ENCODE measurements around the gene CAMK1D. TPM values are rescaled to one million over a fixed set of nuclear protein-coding genes. Genes with fewer than 3 reads are reported as not detected.
"Not testable (repeated sequence)": the region's sequence is repeated elsewhere in the genome, so short reads cannot be mapped to it uniquely, and the experiment has no call there.

CAMK1D gene
- total RNA-seq, 1 donor from 2014 or later: 7.4 TPM

DNA sequence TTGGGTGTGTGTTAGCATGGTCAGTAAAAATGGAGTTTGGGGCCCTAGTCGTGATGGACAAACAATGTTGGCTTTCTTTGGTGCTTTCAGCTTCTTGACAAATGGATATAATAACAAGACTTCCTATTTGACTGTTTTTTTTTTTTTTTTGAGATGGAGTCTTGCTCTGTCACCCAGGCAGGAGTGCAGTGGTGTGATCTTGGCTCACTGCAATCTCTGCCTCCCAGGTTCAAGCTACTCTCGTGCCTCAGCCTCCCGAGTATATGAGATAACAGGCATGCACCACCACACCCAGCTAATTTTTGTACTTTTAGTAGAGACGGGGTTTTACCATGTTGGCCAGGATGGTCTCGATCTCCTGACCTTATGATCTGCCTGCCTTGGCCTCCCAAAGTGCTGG, 11.8 kb downstream of the CAMK1D start:
- Mint-ChIP-seq H3K27me3 (ENCODE audit: insufficient read depth) (peaks cover 10% of the 10 kb centered on the region), H3K4me1 (ENCODE audit: low read depth) (peaks cover 33% of the 10 kb centered on the region)
- H3K4me3 Mint-ChIP-seq; DNase-seq (ENCODE audit: low spot score); H3K36me3 Mint-ChIP-seq (ENCODE audit: low read depth); H3K27ac Mint-ChIP-seq; H3K9me3 Mint-ChIP-seq; intact Hi-C loops (cut with micrococcal nuclease): not testable (repeated sequence)

DNA sequence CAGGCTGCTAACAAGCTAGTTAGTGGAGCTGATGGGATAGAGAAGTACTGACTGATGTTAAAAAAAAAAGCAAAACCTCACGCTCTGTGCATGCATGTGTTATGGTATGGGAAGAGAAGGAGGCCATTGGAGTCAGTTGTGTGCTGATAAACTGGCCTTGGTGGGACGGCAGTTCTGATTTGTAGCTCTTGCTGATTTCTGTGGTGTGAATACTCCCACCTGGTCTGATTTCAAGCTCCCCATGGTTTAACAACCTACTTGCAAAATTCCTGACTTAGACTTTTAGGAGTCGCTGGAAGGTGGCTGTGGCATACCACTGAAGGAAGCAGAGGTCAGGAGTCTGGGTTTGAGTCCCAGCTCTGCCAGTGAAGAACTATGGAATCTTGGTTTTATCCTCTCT, 15.2 kb downstream of the CAMK1D start:
- peaks cover 8% of the 10 kb centered on the region for H3K36me3 Mint-ChIP-seq (ENCODE audit: low read depth)
- no peaks in the 10 kb centered on the region for H3K9me3 Mint-ChIP-seq
- H3K4me1 Mint-ChIP-seq (ENCODE audit: low read depth): peaks cover 32% of the 10 kb centered on the region
- H3K27me3 Mint-ChIP-seq (ENCODE audit: insufficient read depth): peaks cover 4% of the 10 kb centered on the region
- DNase-seq (ENCODE audit: low spot score): no peak
- no peak overlapping the region for H3K27ac Mint-ChIP-seq
- H3K4me3 Mint-ChIP-seq: no peak overlapping the region
- intact Hi-C loops (cut with micrococcal nuclease): no loop called here

DNA sequence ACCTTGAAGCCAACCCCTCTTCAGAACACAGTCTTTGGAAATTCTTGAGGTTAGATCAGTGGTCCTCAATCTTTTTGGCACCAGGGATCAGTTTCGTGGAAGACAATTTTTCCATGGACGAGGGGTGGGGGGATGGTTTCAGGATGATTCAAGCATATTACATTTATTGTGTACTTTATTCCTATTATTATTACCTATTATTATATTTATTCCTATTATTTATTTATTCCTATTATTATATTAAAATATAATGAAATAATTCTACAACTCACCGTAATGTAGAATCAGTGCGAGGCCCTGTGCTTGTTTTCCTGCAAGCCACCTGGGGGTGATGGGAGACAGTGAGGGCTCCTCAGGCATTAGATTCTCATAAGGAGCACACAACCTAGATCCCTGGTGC, 17.9 kb downstream of the CAMK1D start:
- Mint-ChIP-seq H3K27me3 (ENCODE audit: insufficient read depth) (no peaks in the 10 kb centered on the region), H3K36me3 (ENCODE audit: low read depth) (peaks cover 5% of the 10 kb centered on the region), H3K9me3 (no peaks in the 10 kb centered on the region), H3K4me1 (ENCODE audit: low read depth) (peaks cover 25% of the 10 kb centered on the region), H3K4me3 (no peak overlapping the region), H3K27ac (no peak overlapping the region)
- intact Hi-C loops (cut with micrococcal nuclease): loop anchor here (2.0 to 5.0 kb wide), 2 partner anchors 290 to 344 kb away; no protein-coding TSS in a partner anchor
- no peak for DNase-seq (ENCODE audit: low spot score)

DNA sequence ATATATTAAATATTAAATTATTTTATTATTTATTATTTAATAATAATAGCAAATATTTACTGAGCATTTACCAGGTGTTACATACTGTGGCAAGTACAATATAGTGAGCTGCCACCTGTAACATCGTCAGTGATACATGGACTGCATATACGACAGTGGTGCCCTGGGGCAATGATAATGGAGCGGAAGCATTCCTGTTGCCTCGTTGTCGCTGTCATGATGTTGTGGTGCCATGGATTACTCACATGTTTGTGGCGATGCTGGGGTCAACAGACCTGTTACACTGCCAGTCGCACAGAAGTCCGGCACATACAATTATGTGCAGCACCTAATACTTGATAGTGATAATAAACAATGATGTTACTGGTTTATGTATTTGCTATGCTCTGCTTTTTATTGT, 20.6 kb downstream of the CAMK1D start:
- intact Hi-C loops (cut with micrococcal nuclease): loop anchor here (5.0 kb wide), 1 partner anchor 287 kb away; no protein-coding TSS in a partner anchor
- Mint-ChIP-seq H3K36me3 (ENCODE audit: low read depth) (peaks cover 3% of the 10 kb centered on the region), H3K9me3 (no peaks in the 10 kb centered on the region), H3K4me1 (ENCODE audit: low read depth) (peaks cover 18% of the 10 kb centered on the region), H3K4me3 (no peak overlapping the region), H3K27ac (no peak overlapping the region), H3K27me3 (ENCODE audit: insufficient read depth) (no peaks in the 10 kb centered on the region)
- DNase-seq (ENCODE audit: low spot score): no peak

DNA sequence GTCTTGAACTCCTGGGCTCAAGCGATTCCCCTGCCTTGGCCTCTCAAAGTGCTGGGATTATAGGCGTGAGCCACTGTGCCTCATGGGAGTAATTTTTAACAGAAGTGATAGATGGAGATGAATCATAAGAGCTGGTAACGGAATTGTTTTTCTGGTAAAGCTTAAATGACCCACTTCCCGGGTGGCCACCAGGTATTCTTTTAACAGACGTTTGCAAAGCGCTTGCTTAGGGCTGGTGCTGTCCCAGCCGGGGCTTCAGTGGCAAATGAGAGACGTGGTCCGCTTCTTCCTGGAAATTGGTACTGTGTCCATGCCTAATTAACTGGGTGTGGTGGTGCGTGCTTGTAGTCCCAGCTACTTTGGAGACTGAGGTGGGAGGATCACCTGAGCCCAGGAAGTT, 23.5 kb downstream of the CAMK1D start:
- Mint-ChIP-seq H3K4me3 (no peak overlapping the region), H3K4me1 (ENCODE audit: low read depth) (no peaks in the 10 kb centered on the region), H3K27me3 (ENCODE audit: insufficient read depth) (peaks cover 2% of the 10 kb centered on the region), H3K36me3 (ENCODE audit: low read depth) (no peaks in the 10 kb centered on the region), H3K27ac (no peak overlapping the region), H3K9me3 (no peaks in the 10 kb centered on the region)
- no peak for DNase-seq (ENCODE audit: low spot score)
- intact Hi-C loops (cut with micrococcal nuclease): no loop called here

DNA sequence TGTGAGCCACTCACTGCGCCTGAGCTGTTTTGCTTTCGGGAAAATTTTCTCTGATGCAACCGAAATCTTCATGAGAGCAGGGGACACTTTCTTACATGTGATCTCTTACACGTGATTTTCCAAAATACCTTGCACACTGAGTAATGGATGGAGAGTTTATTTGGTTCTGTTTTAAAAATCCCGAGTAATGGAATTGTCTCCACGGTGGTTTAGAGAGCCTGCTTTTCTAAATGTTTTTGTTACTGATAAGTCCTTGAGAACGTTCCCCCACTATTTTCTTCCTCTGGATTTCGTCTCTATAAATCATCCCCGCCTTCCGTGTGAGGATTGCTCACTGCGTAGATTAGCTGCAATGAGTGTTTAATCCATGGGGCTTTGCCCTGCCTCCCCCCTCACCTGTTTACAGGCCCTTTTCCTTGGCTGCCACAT, 25.7 kb downstream of the CAMK1D start:
- no peak for DNase-seq (ENCODE audit: low spot score)
- Mint-ChIP-seq H3K4me3 (no peak overlapping the region), H3K27me3 (ENCODE audit: insufficient read depth) (peaks cover 2% of the 10 kb centered on the region), H3K4me1 (ENCODE audit: low read depth) (no peaks in the 10 kb centered on the region), H3K9me3 (no peaks in the 10 kb centered on the region), H3K27ac (no peak overlapping the region), H3K36me3 (ENCODE audit: low read depth) (no peaks in the 10 kb centered on the region)
- intact Hi-C loops (cut with micrococcal nuclease): no loop called here

DNA sequence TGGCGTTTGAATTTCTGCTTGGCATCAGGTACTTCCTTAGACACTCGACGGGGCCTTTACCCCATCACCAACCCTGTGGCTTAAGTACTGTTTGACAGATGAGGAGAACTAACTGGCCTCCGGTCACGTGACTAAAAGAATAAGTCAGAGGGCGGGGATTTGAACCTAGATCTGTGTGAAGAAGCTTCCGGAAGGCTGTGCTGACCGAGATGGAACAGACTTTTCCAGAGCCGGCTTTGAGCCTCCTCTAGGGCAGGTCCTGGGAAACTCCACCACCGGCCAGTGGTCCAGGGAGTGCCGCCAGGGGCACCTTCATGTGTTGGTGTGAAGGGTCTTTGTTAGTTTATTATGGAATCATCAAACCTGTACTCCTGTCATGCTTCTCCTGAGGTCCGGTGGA, 26.9 kb downstream of the CAMK1D start:
- H3K27ac Mint-ChIP-seq: no peak overlapping the region
- H3K36me3 Mint-ChIP-seq (ENCODE audit: low read depth): no peaks in the 10 kb centered on the region
- no peaks in the 10 kb centered on the region for H3K4me1 Mint-ChIP-seq (ENCODE audit: low read depth)
- no peak overlapping the region for H3K4me3 Mint-ChIP-seq
- H3K9me3 Mint-ChIP-seq: no peaks in the 10 kb centered on the region
- H3K27me3 Mint-ChIP-seq (ENCODE audit: insufficient read depth): peaks cover 2% of the 10 kb centered on the region
- no peak for DNase-seq (ENCODE audit: low spot score)
- intact Hi-C loops (cut with micrococcal nuclease): no loop called here

DNA sequence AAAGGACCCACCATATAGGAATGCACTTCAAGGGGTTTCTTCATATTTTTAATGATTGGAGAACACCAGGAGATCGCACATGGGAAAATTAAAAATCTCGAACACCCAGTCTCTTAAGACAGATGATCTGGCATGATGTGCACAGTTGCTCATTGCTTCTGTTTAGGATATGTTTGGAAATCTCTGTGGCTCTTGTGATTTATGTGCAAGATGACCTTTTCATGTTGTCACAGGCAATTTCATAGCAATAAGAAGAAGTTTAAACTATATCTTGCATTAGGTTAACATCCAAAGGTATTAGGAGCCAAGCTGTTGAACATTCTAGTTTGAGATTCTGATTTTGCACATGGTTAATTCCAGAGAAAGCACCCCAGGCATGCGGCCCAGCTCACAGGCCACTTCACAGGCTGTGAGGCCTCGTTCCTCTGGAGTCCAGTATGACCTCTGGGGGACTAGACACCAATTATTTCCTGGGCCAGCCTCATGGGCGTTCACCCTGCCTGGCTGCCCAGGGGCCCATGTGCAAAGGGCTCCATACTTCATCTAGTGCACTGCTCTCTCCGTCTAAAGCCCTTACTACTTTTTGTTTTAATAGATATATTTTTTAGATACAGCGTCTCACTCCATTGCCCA, 28.4 kb downstream of the CAMK1D start:
- intact Hi-C loops (cut with micrococcal nuclease): no loop called here
- no peak overlapping the region for H3K4me3 Mint-ChIP-seq

DNA sequence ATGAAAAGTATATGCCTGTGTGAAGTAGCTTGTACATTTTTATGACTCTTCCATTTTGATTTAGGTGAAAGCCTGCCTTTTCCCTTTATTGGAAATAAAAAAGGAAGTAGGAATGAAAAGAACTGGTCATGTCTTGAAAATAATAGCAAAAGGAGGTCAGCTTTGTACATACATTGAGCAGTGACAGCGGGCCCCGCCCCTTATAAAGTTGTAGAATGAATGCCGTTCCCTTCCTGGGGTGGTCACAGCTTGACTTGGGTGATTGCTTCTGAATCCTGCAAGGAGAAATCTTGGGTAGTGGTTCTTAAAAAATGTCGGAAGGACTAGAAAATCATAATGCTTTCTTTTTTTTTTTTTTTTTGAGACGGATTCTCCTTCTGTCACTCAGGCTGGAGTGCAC, 31.7 kb downstream of the CAMK1D start:
- H3K36me3 Mint-ChIP-seq (ENCODE audit: low read depth): no peaks in the 10 kb centered on the region
- H3K9me3 Mint-ChIP-seq: peaks cover 11% of the 10 kb centered on the region
- intact Hi-C loops (cut with micrococcal nuclease): no loop called here
- H3K27ac Mint-ChIP-seq: no peak overlapping the region
- peaks cover 5% of the 10 kb centered on the region for H3K27me3 Mint-ChIP-seq (ENCODE audit: insufficient read depth)
- no peaks in the 10 kb centered on the region for H3K4me1 Mint-ChIP-seq (ENCODE audit: low read depth)
- no peak overlapping the region for H3K4me3 Mint-ChIP-seq
- DNase-seq (ENCODE audit: low spot score): no peak

More for the DNA sequence above, 28.4 kb downstream of the CAMK1D start:
- DNase-seq (ENCODE audit: low spot score): no peak
- Mint-ChIP-seq H3K36me3 (ENCODE audit: low read depth) (no peaks in the 10 kb centered on the region), H3K4me1 (ENCODE audit: low read depth) (no peaks in the 10 kb centered on the region), H3K27me3 (ENCODE audit: insufficient read depth) (peaks cover 2% of the 10 kb centered on the region), H3K27ac (no peak overlapping the region), H3K9me3 (no peaks in the 10 kb centered on the region)

DNA sequence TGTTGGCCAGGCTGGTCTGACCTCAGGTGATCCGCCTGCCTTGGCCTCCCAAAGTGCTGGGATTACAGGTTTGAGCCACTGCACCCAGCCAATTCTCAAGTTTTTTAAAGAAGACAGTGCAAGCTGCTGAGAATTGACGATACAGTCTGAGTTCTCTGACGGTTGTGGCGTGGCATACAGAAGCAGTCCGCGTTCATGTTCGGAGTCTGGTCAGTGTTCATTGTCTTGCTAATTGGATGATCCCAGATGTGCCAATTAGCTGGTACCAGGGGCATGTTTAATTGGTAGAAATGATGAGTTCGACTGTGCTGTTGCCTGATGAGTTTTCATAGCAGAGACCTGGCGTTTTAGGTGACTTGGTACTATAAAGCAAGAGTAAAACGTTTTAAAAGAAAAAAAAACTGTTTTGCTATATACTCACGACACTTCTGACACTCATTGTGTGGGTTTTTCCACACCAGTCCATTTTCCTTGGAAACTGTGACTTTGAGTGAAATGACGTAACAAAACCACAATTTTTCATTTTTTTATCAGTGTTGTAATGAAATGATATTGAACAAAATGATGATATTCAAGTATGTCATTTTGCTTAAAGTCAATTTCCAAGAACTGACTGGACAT, 32.3 kb downstream of the CAMK1D start:
- peak overlapping the region; percentile 27 for H3K27ac Mint-ChIP-seq
- H3K27me3 Mint-ChIP-seq (ENCODE audit: insufficient read depth): peaks cover 5% of the 10 kb centered on the region
- intact Hi-C loops (cut with micrococcal nuclease): loop anchor here (2.0 kb wide), 1 partner anchor 37 kb away; no protein-coding TSS in a partner anchor
- no peak for DNase-seq (ENCODE audit: low spot score)
- no peak overlapping the region for H3K4me3 Mint-ChIP-seq
- no peaks in the 10 kb centered on the region for H3K4me1 Mint-ChIP-seq (ENCODE audit: low read depth)
- no peaks in the 10 kb centered on the region for H3K36me3 Mint-ChIP-seq (ENCODE audit: low read depth)
- peaks cover 11% of the 10 kb centered on the region for H3K9me3 Mint-ChIP-seq

DNA sequence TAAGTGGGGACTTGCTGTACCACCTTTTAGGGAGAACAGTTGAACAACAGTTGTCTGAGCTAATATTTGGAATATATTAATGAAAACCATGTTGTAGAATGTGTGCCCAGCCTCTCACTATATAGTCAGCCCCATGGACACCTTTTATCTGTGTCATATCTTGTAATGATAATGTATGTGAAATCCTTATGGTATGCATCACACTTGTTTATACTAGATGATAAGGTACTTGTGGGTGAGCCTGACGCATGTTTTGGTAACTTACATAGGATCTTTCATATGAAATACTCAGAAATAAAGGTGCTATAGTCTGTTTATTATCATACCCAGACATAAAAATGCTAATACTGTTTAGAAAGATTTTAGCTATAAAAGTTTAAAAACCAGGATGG, 32.8 kb downstream of the CAMK1D start:
- peaks cover 5% of the 10 kb centered on the region for H3K27me3 Mint-ChIP-seq (ENCODE audit: insufficient read depth)
- DNase-seq (ENCODE audit: low spot score): no peak
- H3K4me1 Mint-ChIP-seq (ENCODE audit: low read depth): no peaks in the 10 kb centered on the region
- H3K27ac Mint-ChIP-seq: peak overlapping the region; percentile 27
- intact Hi-C loops (cut with micrococcal nuclease): loop anchor here (2.0 kb wide), 1 partner anchor 37 kb away; no protein-coding TSS in a partner anchor
- H3K4me3 Mint-ChIP-seq: no peak overlapping the region
- peaks cover 11% of the 10 kb centered on the region for H3K9me3 Mint-ChIP-seq
- no peaks in the 10 kb centered on the region for H3K36me3 Mint-ChIP-seq (ENCODE audit: low read depth)

DNA sequence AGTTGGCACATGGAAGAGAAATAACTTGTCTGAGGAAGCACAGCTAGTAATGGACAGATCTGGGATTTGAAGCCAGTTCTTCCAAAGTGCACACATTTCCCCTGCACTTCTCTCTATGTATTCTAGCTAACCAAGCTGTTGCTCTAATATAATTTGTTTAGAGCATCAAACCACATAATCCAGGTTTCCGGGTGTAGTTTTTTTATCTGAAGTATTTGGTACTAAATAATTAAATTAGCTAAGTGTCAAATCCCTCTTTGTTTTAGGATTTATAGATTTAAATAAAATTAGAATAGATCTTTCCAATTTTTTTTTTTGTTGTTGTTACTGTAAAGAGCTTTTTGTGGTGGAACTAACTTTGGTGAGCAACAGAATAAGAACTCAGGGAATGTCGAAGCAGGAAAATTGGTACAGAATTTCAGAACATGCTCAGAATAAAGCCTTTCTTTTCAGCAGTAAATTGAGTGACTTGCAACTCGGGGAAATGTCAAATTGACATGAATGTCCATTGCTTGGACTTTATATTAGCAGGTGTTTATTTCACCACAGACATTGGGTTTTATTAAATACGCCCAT, 33.7 kb downstream of the CAMK1D start:
- H3K9me3 Mint-ChIP-seq: peaks cover 11% of the 10 kb centered on the region
- H3K4me1 Mint-ChIP-seq (ENCODE audit: low read depth): no peaks in the 10 kb centered on the region
- H3K4me3 Mint-ChIP-seq: no peak overlapping the region
- intact Hi-C loops (cut with micrococcal nuclease): loop anchor here (2.0 kb wide), 1 partner anchor 36 kb away; no protein-coding TSS in a partner anchor
- H3K27me3 Mint-ChIP-seq (ENCODE audit: insufficient read depth): peaks cover 5% of the 10 kb centered on the region
- H3K36me3 Mint-ChIP-seq (ENCODE audit: low read depth): no peaks in the 10 kb centered on the region
- H3K27ac Mint-ChIP-seq: no peak overlapping the region
- no peak for DNase-seq (ENCODE audit: low spot score)

DNA sequence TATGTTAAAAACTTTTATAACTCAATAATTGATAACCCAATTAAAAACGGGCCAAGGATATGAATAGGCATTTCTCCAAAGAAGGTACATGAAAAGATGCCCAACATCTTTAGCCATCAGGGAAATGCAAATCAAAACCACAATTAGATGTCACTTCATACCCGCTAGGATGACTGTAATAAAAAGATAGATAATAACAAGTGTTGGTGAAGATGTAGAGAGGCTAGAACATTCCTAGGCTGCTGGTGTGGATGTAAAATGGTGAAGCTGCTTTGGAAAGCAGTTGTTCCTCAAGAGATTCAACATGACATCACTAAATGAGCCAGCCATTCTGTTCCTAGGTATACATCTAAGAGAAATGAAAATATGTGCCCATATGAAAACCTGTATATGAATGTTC, 35.6 kb downstream of the CAMK1D start:
- H3K27me3 Mint-ChIP-seq (ENCODE audit: insufficient read depth): peaks cover 16% of the 10 kb centered on the region
- H3K27ac Mint-ChIP-seq: no peak overlapping the region
- no peak overlapping the region for H3K4me3 Mint-ChIP-seq
- no peak for DNase-seq (ENCODE audit: low spot score)
- H3K9me3 Mint-ChIP-seq: peaks cover 11% of the 10 kb centered on the region
- no peaks in the 10 kb centered on the region for H3K36me3 Mint-ChIP-seq (ENCODE audit: low read depth)
- H3K4me1 Mint-ChIP-seq (ENCODE audit: low read depth): no peaks in the 10 kb centered on the region
- intact Hi-C loops (cut with micrococcal nuclease): no loop called here

All from activated T-helper 1 cell treated with anti-CD3 and anti-CD28 coated beads, Interleukin-12 subunit alpha, Interleukin-12 subunit beta, Interleukin-2, Interleukin-4 antibody, amounts not matched to agents 30 ng/mL and 10 ng/mL and 1 ng/mL, durations not matched to agents 14 hours and 24 hours and 36 hours (primary cell).